SK-N-SH treated with all-trans-retinoic acid at 6 μM for 48 hours (cell line): ENCODE data around the gene PTPRG.

Experiments used
- ATAC-seq: fragments of 200-7000 bp; cut with Tn5 transposase; 3 replicates; pipeline ENCODE4 v1.9.1; 2020; ENCODE audit warnings: mild to moderate bottlenecking, moderate library complexity
- ARNTL ChIP-seq: fragments of 450-650 bp; formaldehyde crosslinking; IDR thresholded peaks from 2 replicates; pipeline ENCODE4 v1.5.0; 2020; ENCODE audit warnings: low read depth, mild to moderate bottlenecking, moderate library complexity, borderline replicate concordance
- BACH2 ChIP-seq: fragments of 250-450 bp; sonication (Bioruptor Pico); IDR thresholded peaks from 2 replicates; pipeline ENCODE4 v1.9.0; 2021; ENCODE audit warnings: mild to moderate bottlenecking, borderline replicate concordance
- CREB5 ChIP-seq: fragments of 250-450 bp; sonication (Bioruptor Pico); IDR thresholded peaks from 2 replicates; pipeline ENCODE4 v1.5.1; 2020; ENCODE audit warnings: low read depth, mild to moderate bottlenecking, moderate library complexity
- CSRNP3 ChIP-seq: fragments of 250-450 bp; sonication (Bioruptor Pico); IDR thresholded peaks from 2 replicates; pipeline ENCODE4 v1.5.1; 2021; ENCODE audit warnings: mild to moderate bottlenecking, moderate library complexity
- GLIS3 ChIP-seq: fragments of 250-450 bp; sonication (Bioruptor Pico); IDR thresholded peaks from 2 replicates; pipeline ENCODE4 v1.5.0; 2020; ENCODE audit warnings: mild to moderate bottlenecking, moderate library complexity
- ISL1 ChIP-seq: fragments of 250-450 bp; sonication (Bioruptor Pico); IDR thresholded peaks from 2 replicates; pipeline ENCODE4 v2.1.2; 2022; ENCODE audit warnings: mild to moderate bottlenecking, moderate library complexity
- OSR1 ChIP-seq: fragments of 250-450 bp; sonication (Bioruptor Pico); IDR thresholded peaks from 2 replicates; pipeline ENCODE4 v1.8.0; 2022; ENCODE audit warnings: moderate library complexity, mild to moderate bottlenecking, inconsistent platforms
- PATZ1 ChIP-seq: fragments of 250-450 bp; sonication (Bioruptor Pico); IDR thresholded peaks from 2 replicates; pipeline ENCODE4 v1.8.0; 2020; ENCODE audit warnings: mild to moderate bottlenecking, moderate library complexity, borderline replicate concordance
- POU6F1 ChIP-seq: fragments of 250-450 bp; sonication (Bioruptor Pico); IDR thresholded peaks from 2 replicates; pipeline ENCODE4 v1.8.0; 2021; ENCODE audit warnings: low read depth, mild to moderate bottlenecking, moderate library complexity, borderline replicate concordance
- PPARA ChIP-seq: fragments of 250-450 bp; sonication (Bioruptor Pico); IDR thresholded peaks from 2 replicates; pipeline ENCODE4 v1.5.0; 2020; ENCODE audit warnings: mild to moderate bottlenecking, borderline replicate concordance
- RARB ChIP-seq: fragments of 250-450 bp; sonication (Bioruptor Pico); IDR thresholded peaks from 2 replicates; pipeline ENCODE4 v1.8.0; 2021; ENCODE audit warnings: mild to moderate bottlenecking, moderate library complexity
- SNAI2 ChIP-seq: fragments of 250-450 bp; sonication (Bioruptor Pico); IDR thresholded peaks from 2 replicates; pipeline ENCODE4 v1.5.0; 2020; ENCODE audit warnings: mild to moderate bottlenecking, moderate library complexity
- TCF4 ChIP-seq: fragments of 250-450 bp; sonication (Bioruptor Pico); IDR thresholded peaks from 2 replicates; pipeline ENCODE4 v1.8.0; 2021; ENCODE audit warnings: mild to moderate bottlenecking, moderate library complexity, borderline replicate concordance
- TOX ChIP-seq: fragments of 250-450 bp; sonication (Bioruptor Pico); IDR thresholded peaks from 2 replicates; pipeline ENCODE4 v1.8.0; 2021; ENCODE audit warnings: mild to moderate bottlenecking, moderate library complexity, borderline replicate concordance
- TSHZ2 ChIP-seq: fragments of 250-450 bp; sonication (Bioruptor Pico); IDR thresholded peaks from 2 replicates; pipeline ENCODE4 v1.5.0; 2020; ENCODE audit warnings: mild to moderate bottlenecking, moderate library complexity
- ZFP3 ChIP-seq: fragments of 250-450 bp; sonication (Bioruptor Pico); IDR thresholded peaks from 2 replicates; pipeline ENCODE4 v1.5.0; 2020; ENCODE audit warnings: mild to moderate bottlenecking, moderate library complexity
- ZNF565 ChIP-seq: fragments of 450-650 bp; formaldehyde crosslinking; conservative IDR thresholded peaks from 2 replicates; pipeline ENCODE4 v1.5.0; 2020; ENCODE audit warnings: low read depth, mild to moderate bottlenecking, moderate library complexity
- ZNF8 ChIP-seq: fragments of 450-650 bp; formaldehyde crosslinking; IDR thresholded peaks from 2 replicates; pipeline ENCODE4 v1.5.0; 2020; ENCODE audit warnings: mild to moderate bottlenecking, moderate library complexity

The PTPRG gene

GRCh38 chr3:61841111-61841845, 279.9 kb downstream of the PTPRG start:
- TF ChIP-seq POU6F1 (no peak), GLIS3 (no peak), TCF4 (no peak), OSR1 (CRISPR knock-in tag) (no peak), ARNTL (CRISPR knock-in tag) (no peak), ZNF8 (no peak)
- no peak for ATAC-seq

GRCh38 chr3:61841988-61842387, 280.6 kb downstream of the PTPRG start:
- no peak for ATAC-seq
- TF ChIP-seq ARNTL (CRISPR knock-in tag), result no peak
- TF ChIP-seq PPARA (CRISPR knock-in tag), result no peak
- no peak for TF ChIP-seq POU6F1
- TF ChIP-seq ZFP3, result no peak
- TF ChIP-seq SNAI2, result no peak
- TF ChIP-seq TSHZ2 (CRISPR knock-in tag), result no peak
- no peak for TF ChIP-seq ZNF8
- no peak for TF ChIP-seq BACH2 (CRISPR knock-in tag)
- no peak for TF ChIP-seq TOX (CRISPR knock-in tag)
- no peak for TF ChIP-seq ISL1 (CRISPR knock-in tag)
- TF ChIP-seq CREB5 (CRISPR knock-in tag), result no peak
- TF ChIP-seq ZNF565 (CRISPR knock-in tag), result no peak
- no peak for TF ChIP-seq CSRNP3 (CRISPR knock-in tag)
- no peak for TF ChIP-seq GLIS3
- no peak for TF ChIP-seq TCF4
- no peak for TF ChIP-seq RARB (CRISPR knock-in tag)

- ATAC-seq, result no peak
Observed at GRCh38 chr3:61844346-61844745, 283.0 kb downstream of the PTPRG start.

More at GRCh38 chr3:61844346-61844745, 283.0 kb downstream of the PTPRG start:
- TF ChIP-seq TOX (CRISPR knock-in tag) (no peak), PATZ1 (CRISPR knock-in tag) (no peak)
